ENCODE data around the gene ZNF174. TPM values are rescaled to one million over a fixed set of nuclear protein-coding genes. Genes with fewer than 3 reads are reported as not detected.

The ZNF174 gene
- total RNA-seq, 1 experiment from 2014 or later, result 8.2 TPM

GRCh38 chr16:3355589-3355988 is 45.4 kb upstream of the ZNF174 start, which contains the start of gene OR2C1:
Gene OR2C1 (plus strand): TSS chr16:3355889. CDS start chr16:3355941, 52 bp downstream.
- no TSS peak for BruUV-seq (replicated peaks)
- H3K9me3 ChIP-seq (ENCODE audit: control insufficient read depth in 1 of 2, insufficient read depth in 1 of 2, low read depth in 1 of 2, low read length in 2 of 2), result no peaks in the 10 kb centered on the region
- ATAC-seq (no peak), DNase-seq (ENCODE audit: low read depth, low spot score) (no peak)
- H3K27me3 ChIP-seq (ENCODE audit: insufficient read depth, low read length), result no peaks in the 10 kb centered on the region
- H4K20me1 ChIP-seq (ENCODE audit: insufficient read depth), result no peaks in the 10 kb centered on the region
- no peak within 1 kb of the TSS for H2AFZ ChIP-seq (ENCODE audit: low read depth, low read length, poor library complexity, severe bottlenecking)
- no peak within 1 kb of the TSS for H3K9ac ChIP-seq (ENCODE audit: low read length)
- RAD21 ChIA-PET (ENCODE audit: low non-redundant PET in 1 of 2, low total read pairs in 2 of 2, uncharacterized antibody in 2 of 2, unreplicated experiment in 2 of 2), result no interaction called here
- CTCF ChIA-PET, result interaction anchor here (0.7 kb wide), 1 partner anchor 147 kb away, joined by 3 read pairs; no protein-coding TSS in a partner anchor
- no peak within 1 kb of the TSS for H3K4me3 ChIP-seq (replicated peaks in 1 of 2; ENCODE audit: low read depth in 1 of 2, low read length in 2 of 2)
- H3K9me2 ChIP-seq (ENCODE audit: insufficient read depth), result no peaks in the 10 kb centered on the region
- H3K36me3 ChIP-seq (ENCODE audit: control insufficient read depth in 1 of 2, insufficient read depth in 2 of 2, low read length in 2 of 2), result no peaks in the 10 kb centered on the region
- TF ChIP-seq EZH2 (IDR thresholded peaks at IDR 0.05) (no peak), TCF7L2 (IDR thresholded peaks at IDR 0.05; ENCODE audit: borderline replicate concordance, extremely low read depth, insufficient read depth, insufficient read length) (no peak), CEBPB (IDR thresholded peaks at IDR 0.05; ENCODE audit: low read depth) (no peak)
- POLR2A ChIA-PET, result no interaction called here
- H3K79me2 ChIP-seq (ENCODE audit: insufficient read depth, low read length), result no peaks in the 10 kb centered on the region
- no peak within 1 kb of the TSS for H3K4me2 ChIP-seq (ENCODE audit: low read length)
- H3K27ac ChIP-seq (ENCODE audit: low read depth, low read length), result no peak within 1 kb of the TSS
- no peaks in the 10 kb centered on the region for H3K4me1 ChIP-seq (ENCODE audit: control insufficient read depth in 1 of 2, insufficient read depth in 2 of 2, low read length in 2 of 2)
- intact Hi-C loops (cut with micrococcal nuclease), result no loop called here

- intact Hi-C loops (cut with micrococcal nuclease), result no loop called here
- RAD21 ChIA-PET (ENCODE audit: low non-redundant PET in 1 of 2, low total read pairs in 2 of 2, uncharacterized antibody in 2 of 2, unreplicated experiment in 2 of 2), result no interaction called here
- no peak for TF ChIP-seq SP1 (IDR thresholded peaks at IDR 0.05; ENCODE audit: low read depth)
- TF ChIP-seq SRF (IDR thresholded peaks at IDR 0.05; ENCODE audit: low read depth), result no peak
- TF ChIP-seq JUND (IDR thresholded peaks at IDR 0.05), result no peak
- TF ChIP-seq EGR1 (IDR thresholded peaks at IDR 0.05; ENCODE audit: low read depth), result no peak
- no peak overlapping the region for H3K27ac ChIP-seq (ENCODE audit: low read depth, low read length)
- DNase-seq (ENCODE audit: low read depth, low spot score) (no peak), ATAC-seq (no peak)
- no peaks in the 10 kb centered on the region for H4K20me1 ChIP-seq (ENCODE audit: insufficient read depth)
- H3K4me3 ChIP-seq (replicated peaks in 1 of 2; ENCODE audit: low read depth in 1 of 2, low read length in 2 of 2), result no peak overlapping the region
- no peak overlapping the region for H3K4me2 ChIP-seq (ENCODE audit: low read length)
- no peak overlapping the region for H2AFZ ChIP-seq (ENCODE audit: low read depth, low read length, poor library complexity, severe bottlenecking)
- H3K79me2 ChIP-seq (ENCODE audit: insufficient read depth, low read length), result no peaks in the 10 kb centered on the region
- POLR2A ChIA-PET, result no interaction called here
- no peaks in the 10 kb centered on the region for H3K4me1 ChIP-seq (ENCODE audit: control insufficient read depth in 1 of 2, insufficient read depth in 2 of 2, low read length in 2 of 2)
- no peaks in the 10 kb centered on the region for H3K9me2 ChIP-seq (ENCODE audit: insufficient read depth)
- CTCF ChIA-PET, result no interaction called here
- no TSS peak for BruUV-seq (replicated peaks)
- H3K9ac ChIP-seq (ENCODE audit: low read length), result no peak overlapping the region
- no peaks in the 10 kb centered on the region for H3K9me3 ChIP-seq (ENCODE audit: control insufficient read depth in 1 of 2, insufficient read depth in 1 of 2, low read depth in 1 of 2, low read length in 2 of 2)
- H3K27me3 ChIP-seq (ENCODE audit: insufficient read depth, low read length), result no peaks in the 10 kb centered on the region
- no peaks in the 10 kb centered on the region for H3K36me3 ChIP-seq (ENCODE audit: control insufficient read depth in 1 of 2, insufficient read depth in 2 of 2, low read length in 2 of 2)
Observed at GRCh38 chr16:3356118-3356517, 44.9 kb upstream of the ZNF174 start.
